ENCODE measurements around the gene CCDC154. TPM values are rescaled to one million over a fixed set of nuclear protein-coding genes. Genes with fewer than 3 reads are reported as not detected.

The CCDC154 gene
- total and polyA plus RNA-seq, 9 of the 15 experiments (the other 6 are each of a cell fraction or from before 2014, with no cell fraction given) = 0.15 to 1.4 (median 0.20) TPM; not detected in 5

GRCh38 chr16:1413684-1414531 lies 30.4 kb downstream of the CCDC154 start:
- H3K9me3 ChIP-seq (replicated peaks; ENCODE audit: control insufficient read depth, insufficient read depth, low read depth, low read length) = no peaks in the 10 kb centered on the region
- peak overlapping the region; percentile 90 for H3K27ac ChIP-seq (ENCODE audit: extremely low read depth, low read depth, low read length)
- H2AFZ ChIP-seq (ENCODE audit: low read depth, low read length) = peak overlapping the region; percentile 86
- peak overlapping the region; percentile 87 to 92; a peak in 3 of 4 replicates for H3K9ac ChIP-seq (ENCODE audit: insufficient read depth in 1 of 2, low read depth in 2 of 2, low read length in 2 of 2)
- no peak for FAIRE-seq
- DNase-seq (ENCODE audit: extremely low read depth in 1 of 4, low spot score in 3 of 4) = peak; percentile 75 to 80 (median 78)
- peaks cover 14 to 35% of the 10 kb centered on the region in 2 experiments; a peak in 4 of 5 replicates for H3K4me1 ChIP-seq (replicated peaks in 1 of 2; ENCODE audit: control insufficient read depth in 2 of 2, insufficient read depth in 2 of 2, low read length in 2 of 2)
- H3K79me2 ChIP-seq (ENCODE audit: control insufficient read depth, insufficient read depth, low read length) = peaks cover 25% of the 10 kb centered on the region
- no peaks in the 10 kb centered on the region for H3K9me1 ChIP-seq (ENCODE audit: control insufficient read depth, insufficient read depth, low read length)
- H4K20me1 ChIP-seq (replicated peaks; ENCODE audit: control insufficient read depth, insufficient read depth, low read length) = no peaks in the 10 kb centered on the region
- peak overlapping the region; percentile 84 for H3K4me3 ChIP-seq
- ATAC-seq = peak; percentile 80
- intact Hi-C loops (cut with micrococcal nuclease) (loop anchor here (1.0 kb wide), 1 partner anchor 51 kb away; no protein-coding TSS in a partner anchor), in situ Hi-C loops (cut with MboI) (no loop called here)
- 7% methylated on average over 59 of the region's 85 CpGs for WGBS (ENCODE audit: insufficient coverage, low coverage, missing lambda C conversion rate)
- no TSS peak for BruUV-seq (replicated peaks)
- CTCF ChIA-PET (ENCODE audit: low intra/inter-chr PET ratio) = interaction anchor here (0.5 kb wide), 1 partner anchor 291 kb away, joined by 3 read pairs; no protein-coding TSS in a partner anchor
- peak overlapping the region; percentile 84 for H3K4me2 ChIP-seq (ENCODE audit: insufficient read depth, low read length)
- H3K36me3 ChIP-seq (ENCODE audit: control insufficient read depth, insufficient read depth, low read length) = peaks cover 14% of the 10 kb centered on the region; the same call in 1 of the 3 replicates
- POLR2A ChIA-PET = no interaction called here
- H3K27me3 ChIP-seq (ENCODE audit: control insufficient read depth in 2 of 2, insufficient read depth in 2 of 2, low read length in 2 of 2) = no peaks in the 10 kb centered on the region
- TF ChIP-seq, protein P1, sequence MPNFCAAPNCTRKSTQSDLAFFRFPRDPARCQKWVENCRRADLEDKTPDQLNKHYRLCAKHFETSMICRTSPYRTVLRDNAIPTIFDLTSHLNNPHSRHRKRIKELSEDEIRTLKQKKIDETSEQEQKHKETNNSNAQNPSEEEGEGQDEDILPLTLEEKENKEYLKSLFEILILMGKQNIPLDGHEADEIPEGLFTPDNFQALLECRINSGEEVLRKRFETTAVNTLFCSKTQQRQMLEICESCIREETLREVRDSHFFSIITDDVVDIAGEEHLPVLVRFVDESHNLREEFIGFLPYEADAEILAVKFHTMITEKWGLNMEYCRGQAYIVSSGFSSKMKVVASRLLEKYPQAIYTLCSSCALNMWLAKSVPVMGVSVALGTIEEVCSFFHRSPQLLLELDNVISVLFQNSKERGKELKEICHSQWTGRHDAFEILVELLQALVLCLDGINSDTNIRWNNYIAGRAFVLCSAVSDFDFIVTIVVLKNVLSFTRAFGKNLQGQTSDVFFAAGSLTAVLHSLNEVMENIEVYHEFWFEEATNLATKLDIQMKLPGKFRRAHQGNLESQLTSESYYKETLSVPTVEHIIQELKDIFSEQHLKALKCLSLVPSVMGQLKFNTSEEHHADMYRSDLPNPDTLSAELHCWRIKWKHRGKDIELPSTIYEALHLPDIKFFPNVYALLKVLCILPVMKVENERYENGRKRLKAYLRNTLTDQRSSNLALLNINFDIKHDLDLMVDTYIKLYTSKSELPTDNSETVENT (CRISPR knock-in tag; IDR thresholded peaks at IDR 0.05) = no peak
- TF ChIP-seq TCF3 (CRISPR knock-in tag; IDR thresholded peaks at IDR 0.05) (no peak), ZZZ3 (IDR thresholded peaks at IDR 0.05) (no peak), ARID1B (IDR thresholded peaks at IDR 0.05) (no peak), ZNF274 (IDR thresholded peaks at IDR 0.05; ENCODE audit: borderline replicate concordance, low read depth, low read length) (no peak), CHD4 (IDR thresholded peaks at IDR 0.05; ENCODE audit: insufficient read depth, insufficient replicate concordance, low read depth, low read length, poor library complexity, severe bottlenecking) (no peak)
- TF ChIP-seq, protein P2, sequence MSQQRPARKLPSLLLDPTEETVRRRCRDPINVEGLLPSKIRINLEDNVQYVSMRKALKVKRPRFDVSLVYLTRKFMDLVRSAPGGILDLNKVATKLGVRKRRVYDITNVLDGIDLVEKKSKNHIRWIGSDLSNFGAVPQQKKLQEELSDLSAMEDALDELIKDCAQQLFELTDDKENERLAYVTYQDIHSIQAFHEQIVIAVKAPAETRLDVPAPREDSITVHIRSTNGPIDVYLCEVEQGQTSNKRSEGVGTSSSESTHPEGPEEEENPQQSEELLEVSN (IDR thresholded peaks at IDR 0.05; ENCODE audit: borderline replicate concordance in 1 of 2, extremely low read depth in 1 of 2, insufficient read depth in 1 of 2, insufficient read length in 1 of 2, low read depth in 1 of 2, low read length in 1 of 2, poor library complexity in 1 of 2, severe bottlenecking in 1 of 2) = peak in 1 of 2 experiments; percentile 67
